Measurements from ENCODE around the gene PDE4B. TPM values are rescaled to one million over a fixed set of nuclear protein-coding genes. Genes with fewer than 3 reads are reported as not detected.

PDE4B gene
- total RNA-seq, 2 donors from 2014 or later: 4.3 to 18.0 TPM

- peak overlapping the region; percentile 74 for H3K4me3 Mint-ChIP-seq
- Histone ChIP-seq H3K4me1 (ENCODE audit: control insufficient read depth, insufficient read depth, low read length) (peaks cover 15% of the 10 kb centered on the region), H3K36me3 (ENCODE audit: control insufficient read depth, insufficient read depth, low read length) (no peaks in the 10 kb centered on the region), H3K9ac (ENCODE audit: extremely low read depth, low read length, poor library complexity, severe bottlenecking) (no peak overlapping the region), H3K27me3 (ENCODE audit: control insufficient read depth, insufficient read depth, low read length, poor library complexity, severe bottlenecking) (no peaks in the 10 kb centered on the region), H3K4me3 (ENCODE audit: low read length) (peak overlapping the region; percentile 43), H3K9me3 (ENCODE audit: control insufficient read depth, low read length) (no peaks in the 10 kb centered on the region), H3K27ac (ENCODE audit: low read depth, low read length) (peak overlapping the region; percentile 59)
- H3K36me3 Mint-ChIP-seq (ENCODE audit: low read depth): peaks cover 5% of the 10 kb centered on the region
- H3K9me3 Mint-ChIP-seq: no peaks in the 10 kb centered on the region
- DNase-seq: no peak
- no peak for TF ChIP-seq CTCF (conservative IDR thresholded peaks at IDR 0.05)
- no peaks in the 10 kb centered on the region for H3K27me3 Mint-ChIP-seq (ENCODE audit: insufficient read depth)
- peak overlapping the region; percentile 60 for H3K27ac Mint-ChIP-seq
- 90 to 100% methylated on average over 1 to 2 of the region's 2 CpGs for WGBS, 2 experiments (ENCODE audit: insufficient coverage in 1 of 2, insufficient read length in 1 of 2)
- H3K4me1 Mint-ChIP-seq: peaks cover 59% of the 10 kb centered on the region
These were observed 542.4 kb downstream of the PDE4B start for GRCh38 chr1:66335125-66335524.

GRCh38 chr1:66335859-66336640, 543.4 kb downstream of the PDE4B start:
- DNase-seq: peak; percentile 48

GRCh38 chr1:66336641-66336990, 543.9 kb downstream of the PDE4B start:
- Histone ChIP-seq H3K27me3 (ENCODE audit: control insufficient read depth, insufficient read depth, low read length, poor library complexity, severe bottlenecking) (no peaks in the 10 kb centered on the region), H3K4me3 (ENCODE audit: low read length) (no peak overlapping the region), H3K36me3 (ENCODE audit: control insufficient read depth, insufficient read depth, low read length) (no peaks in the 10 kb centered on the region), H3K27ac (ENCODE audit: low read depth, low read length) (peak overlapping the region; percentile 59), H3K9ac (ENCODE audit: extremely low read depth, low read length, poor library complexity, severe bottlenecking) (no peak overlapping the region), H3K9me3 (ENCODE audit: control insufficient read depth, low read length) (no peaks in the 10 kb centered on the region), H3K4me1 (ENCODE audit: control insufficient read depth, insufficient read depth, low read length) (peaks cover 15% of the 10 kb centered on the region)
- Mint-ChIP-seq H3K9me3 (no peaks in the 10 kb centered on the region), H3K4me3 (no peak overlapping the region), H3K36me3 (ENCODE audit: low read depth) (peaks cover 5% of the 10 kb centered on the region), H3K4me1 (peaks cover 56% of the 10 kb centered on the region), H3K27me3 (ENCODE audit: insufficient read depth) (no peaks in the 10 kb centered on the region), H3K27ac (peak overlapping the region; percentile 60)
- TF ChIP-seq CTCF (conservative IDR thresholded peaks at IDR 0.05): no peak
- WGBS, 2 experiments (ENCODE audit: insufficient coverage in 1 of 2, insufficient read length in 1 of 2): 98 to 100% methylated on average over 1 to 2 of the region's 2 CpGs
- DNase-seq: no peak

More at GRCh38 chr1:66335859-66336640, 543.4 kb downstream of the PDE4B start:
- no peak for TF ChIP-seq CTCF (conservative IDR thresholded peaks at IDR 0.05)
- peaks cover 57% of the 10 kb centered on the region for H3K4me1 Mint-ChIP-seq
- Histone ChIP-seq H3K36me3 (ENCODE audit: control insufficient read depth, insufficient read depth, low read length) (no peaks in the 10 kb centered on the region), H3K27me3 (ENCODE audit: control insufficient read depth, insufficient read depth, low read length, poor library complexity, severe bottlenecking) (no peaks in the 10 kb centered on the region), H3K4me3 (ENCODE audit: low read length) (no peak overlapping the region), H3K9ac (ENCODE audit: extremely low read depth, low read length, poor library complexity, severe bottlenecking) (no peak overlapping the region), H3K9me3 (ENCODE audit: control insufficient read depth, low read length) (no peaks in the 10 kb centered on the region), H3K27ac (ENCODE audit: low read depth, low read length) (peak overlapping the region; percentile 59), H3K4me1 (ENCODE audit: control insufficient read depth, insufficient read depth, low read length) (peaks cover 15% of the 10 kb centered on the region)
- peak overlapping the region; percentile 74 for H3K4me3 Mint-ChIP-seq
- no peaks in the 10 kb centered on the region for H3K9me3 Mint-ChIP-seq
- H3K36me3 Mint-ChIP-seq (ENCODE audit: low read depth): peaks cover 5% of the 10 kb centered on the region
- H3K27me3 Mint-ChIP-seq (ENCODE audit: insufficient read depth): no peaks in the 10 kb centered on the region
- WGBS, 2 experiments (ENCODE audit: insufficient coverage in 1 of 2, insufficient read length in 1 of 2): 60 to 78% methylated on average over 2 to 10 of the region's 10 CpGs
- peak overlapping the region; percentile 60 for H3K27ac Mint-ChIP-seq

Data from endodermal cell (in vitro differentiated cells).